GM19043 (cell line): ENCODE results near the gene KLHL10.

Experiments used
- ATAC-seq: cut with Tn5 transposase; IDR thresholded peaks from one replicate; pipeline ENCODE4 v1.9.1; 2021; ENCODE audit warnings: low read depth; ENCODE audit not compliant: unreplicated experiment

Gene KLHL10

DNA sequence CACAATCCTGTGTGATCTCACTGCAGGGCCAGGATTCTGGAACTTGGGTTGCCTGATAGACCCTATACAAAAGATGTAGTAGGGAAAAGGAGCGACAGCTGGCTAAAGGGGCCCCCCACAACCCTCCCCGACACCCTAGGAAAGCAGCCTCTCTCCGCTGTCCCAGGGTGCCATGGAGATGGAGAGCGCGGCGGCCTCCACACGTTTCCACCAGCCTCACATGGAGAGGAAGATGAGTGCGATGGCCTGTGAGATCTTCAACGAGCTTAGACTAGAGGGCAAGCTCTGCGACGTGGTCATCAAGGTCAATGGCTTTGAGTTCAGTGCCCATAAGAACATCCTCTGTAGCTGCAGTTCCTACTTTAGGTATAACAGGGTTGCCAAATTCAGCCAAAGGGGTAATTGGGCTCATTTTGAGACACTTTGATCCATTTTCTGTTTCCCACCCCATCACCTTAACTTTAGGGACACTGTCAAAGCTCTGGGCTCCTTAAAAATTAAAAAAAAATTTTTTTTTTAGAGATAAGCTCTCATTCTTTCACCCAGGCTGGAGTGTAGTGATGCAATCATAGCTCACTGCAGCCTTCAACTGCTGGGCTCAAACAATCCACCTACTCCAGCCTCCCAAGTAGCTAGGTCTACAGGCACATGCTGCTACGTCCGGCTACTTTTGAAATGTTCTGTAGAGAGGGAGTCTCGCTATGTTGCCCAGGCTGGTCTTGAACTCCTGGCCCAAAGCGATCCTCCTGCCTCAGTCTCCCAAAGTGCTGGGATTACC is at the start of gene KLHL10:
Gene KLHL10, plus strand, starts transcription at position 65 of the 778 bp plus-strand sequence. Its CDS starts 108 bp downstream, at position 173.
- ATAC-seq: no peak

DNA sequence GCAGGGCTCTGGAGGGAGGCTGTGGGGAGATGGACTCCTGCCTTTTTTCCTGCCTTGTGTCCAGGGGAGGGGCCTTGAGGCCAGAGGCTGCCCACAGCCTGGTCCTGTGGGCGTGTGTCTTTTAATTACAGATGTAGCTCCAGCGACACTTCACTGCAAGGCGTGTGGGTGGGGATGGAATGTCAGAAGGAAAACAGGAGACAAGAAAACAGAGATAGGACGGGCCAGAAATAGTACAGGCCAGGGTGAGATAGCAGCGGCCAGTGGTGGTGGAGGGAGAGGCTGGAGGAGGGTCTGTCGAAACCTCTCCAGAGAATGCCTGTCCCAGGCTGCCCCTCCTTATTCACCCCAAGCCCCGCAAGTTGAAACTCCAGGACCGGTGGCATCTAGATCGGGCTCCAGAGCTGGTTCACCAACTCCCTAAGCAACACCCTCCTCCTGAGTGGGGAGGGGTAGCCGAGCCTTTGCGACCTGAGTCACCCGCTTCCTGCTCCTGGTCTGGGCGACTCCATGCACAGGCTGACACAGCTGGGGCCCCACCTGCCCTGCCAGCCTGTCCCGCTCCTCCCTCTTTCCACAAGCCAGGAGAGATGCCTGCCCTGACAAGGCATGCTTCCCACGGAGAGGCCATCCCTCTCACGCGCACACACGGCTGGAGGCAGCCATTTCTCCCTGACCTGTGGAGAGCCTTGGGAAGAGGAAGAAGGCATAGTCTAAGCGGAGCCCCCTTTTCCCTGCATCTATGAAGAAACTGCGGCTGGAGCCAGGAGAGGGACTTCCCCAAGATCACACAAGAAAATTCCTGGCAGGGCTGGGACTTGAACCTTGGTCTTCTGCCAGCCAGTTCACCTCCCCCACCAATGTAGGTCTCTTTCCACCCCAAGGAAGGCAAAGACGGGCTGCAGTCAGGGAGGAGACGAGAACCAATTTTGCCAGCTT is 44.5 kb upstream of the KLHL10 start:
- ATAC-seq: no peak

DNA sequence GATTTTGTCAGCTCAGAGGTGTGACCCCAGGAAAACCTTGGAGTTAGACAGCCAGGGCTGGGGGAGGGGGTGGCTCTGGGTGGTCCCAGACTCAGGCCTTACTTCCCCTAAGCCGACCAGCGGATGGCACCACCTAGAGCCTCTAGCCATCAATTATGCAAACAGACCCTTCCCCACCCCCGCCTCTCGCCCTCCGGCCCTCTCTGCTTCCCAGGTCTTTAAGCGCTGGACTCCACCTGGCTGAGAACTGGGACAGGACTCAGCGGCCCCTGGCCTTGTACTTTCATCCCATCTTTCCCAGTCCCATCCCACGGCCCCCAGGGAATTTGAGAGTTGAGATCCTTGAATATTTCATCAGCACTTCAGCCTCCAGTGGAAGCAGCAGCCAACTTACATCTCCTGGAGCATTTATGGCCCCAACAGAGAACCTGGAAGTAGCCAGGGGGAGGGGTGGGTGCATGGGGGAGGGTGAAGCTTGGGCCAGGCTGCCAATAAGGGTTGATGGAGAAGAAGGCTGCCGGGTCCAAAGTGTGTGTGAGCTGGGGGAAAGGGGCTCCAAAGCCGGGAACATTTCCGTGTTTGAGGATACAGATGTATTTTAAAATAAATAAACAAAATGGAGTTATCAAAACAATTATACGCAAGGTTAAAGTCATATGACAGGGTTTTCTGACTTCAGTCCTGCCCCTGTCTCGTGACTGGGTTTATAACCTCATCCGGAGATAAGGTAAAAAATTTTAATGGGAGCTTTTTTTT is 43.7 kb upstream of the KLHL10 start:
- no peak for ATAC-seq

DNA sequence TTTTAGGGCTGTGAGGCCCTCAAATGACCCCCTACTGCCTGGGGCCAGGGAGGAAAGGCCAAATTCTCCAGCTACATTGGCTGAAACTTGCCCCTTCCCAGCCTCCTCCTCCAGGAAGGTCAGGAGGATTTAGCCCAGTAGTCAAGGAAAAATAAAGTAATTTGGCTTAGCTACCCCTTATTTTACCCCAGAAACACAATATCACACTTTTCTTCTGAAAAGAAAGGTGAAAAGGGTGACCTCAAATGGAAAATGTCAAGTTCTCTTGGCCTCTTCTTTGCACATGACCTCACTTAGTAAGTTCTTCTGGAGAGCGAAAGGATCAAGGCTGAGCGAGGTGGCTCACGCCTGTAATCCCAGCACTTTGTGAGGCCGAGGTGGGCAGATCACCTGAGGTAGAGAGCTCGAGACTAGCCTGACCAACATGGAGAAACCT is 43.1 kb upstream of the KLHL10 start:
- no peak for ATAC-seq

DNA sequence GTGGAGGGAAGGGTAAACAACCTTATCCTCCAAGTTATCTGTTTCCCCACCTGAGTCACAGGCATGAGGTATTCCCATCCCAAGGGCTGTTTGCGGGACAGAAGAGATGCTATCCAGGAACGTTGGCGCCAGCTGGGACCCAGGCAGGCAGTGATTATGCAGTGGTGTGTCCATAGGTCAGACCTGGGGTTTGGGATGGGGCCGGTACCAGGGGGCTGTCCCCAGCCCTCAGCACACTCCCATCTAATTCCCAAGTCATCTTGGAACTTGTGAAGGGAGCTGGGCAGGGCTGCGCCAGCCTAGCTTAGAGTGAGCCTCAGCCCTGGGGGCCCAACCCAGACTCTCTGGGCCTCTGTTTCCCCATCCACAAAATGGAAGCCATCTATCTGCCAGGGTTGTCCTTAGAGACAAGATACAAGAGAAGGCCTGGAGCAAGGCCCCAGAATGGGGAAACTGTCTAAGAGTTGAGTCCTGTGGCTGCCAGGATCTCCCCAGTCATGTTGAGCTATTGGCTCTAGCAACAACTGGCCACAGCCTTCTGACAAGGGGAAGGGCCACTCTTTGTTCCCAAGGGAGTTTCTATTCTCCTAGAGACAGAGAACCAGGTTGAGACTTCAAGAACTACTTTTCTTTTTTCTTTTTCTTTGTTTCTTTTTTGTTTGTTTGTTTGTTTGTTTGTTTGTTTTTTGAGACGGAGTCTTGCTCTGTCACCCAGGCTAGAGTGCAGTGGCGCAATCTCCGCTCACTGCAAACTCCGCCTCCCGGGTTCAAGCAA is 41.3 kb upstream of the KLHL10 start:
- no peak for ATAC-seq

DNA sequence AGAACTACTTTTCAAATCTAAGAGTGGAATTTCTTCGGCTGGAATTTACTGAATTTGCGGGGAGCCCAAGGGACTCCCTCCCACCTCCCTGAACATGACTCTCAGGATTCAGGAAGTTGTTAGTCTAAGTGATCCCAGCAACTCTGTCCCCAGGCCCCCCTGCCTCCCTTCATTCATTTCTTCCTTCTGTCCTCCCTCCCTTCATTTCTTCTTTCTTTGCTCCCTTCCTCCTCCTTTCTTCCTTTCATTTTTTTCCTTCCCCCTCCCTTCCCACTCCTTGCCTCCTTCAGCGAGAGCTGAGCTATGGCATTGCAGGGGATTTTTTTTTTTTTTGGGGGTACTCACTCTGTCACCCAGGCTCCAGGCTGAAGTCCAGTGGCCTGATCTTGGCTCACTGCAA is 40.2 kb upstream of the KLHL10 start:
- ATAC-seq: no peak

DNA sequence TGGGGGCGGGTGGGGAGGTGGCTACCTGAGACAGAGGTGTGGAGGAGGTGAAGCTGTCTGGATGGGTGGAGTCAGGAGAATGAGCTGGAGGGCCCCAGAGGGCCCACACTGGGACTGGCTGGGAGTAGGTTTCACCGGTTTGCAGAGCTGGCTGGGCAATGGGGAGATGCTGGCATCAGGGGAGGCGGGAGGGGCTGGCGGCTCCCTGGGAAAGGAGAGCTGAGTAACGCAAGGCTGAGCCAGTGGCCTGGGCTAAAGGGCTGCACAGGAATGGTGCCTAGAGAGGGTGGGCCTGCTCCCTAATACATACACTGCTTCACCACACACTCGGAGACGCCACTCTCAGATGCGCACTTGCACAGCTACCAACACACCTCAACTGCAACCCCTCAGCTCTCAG is 38.3 kb upstream of the KLHL10 start:
- ATAC-seq: no peak

DNA sequence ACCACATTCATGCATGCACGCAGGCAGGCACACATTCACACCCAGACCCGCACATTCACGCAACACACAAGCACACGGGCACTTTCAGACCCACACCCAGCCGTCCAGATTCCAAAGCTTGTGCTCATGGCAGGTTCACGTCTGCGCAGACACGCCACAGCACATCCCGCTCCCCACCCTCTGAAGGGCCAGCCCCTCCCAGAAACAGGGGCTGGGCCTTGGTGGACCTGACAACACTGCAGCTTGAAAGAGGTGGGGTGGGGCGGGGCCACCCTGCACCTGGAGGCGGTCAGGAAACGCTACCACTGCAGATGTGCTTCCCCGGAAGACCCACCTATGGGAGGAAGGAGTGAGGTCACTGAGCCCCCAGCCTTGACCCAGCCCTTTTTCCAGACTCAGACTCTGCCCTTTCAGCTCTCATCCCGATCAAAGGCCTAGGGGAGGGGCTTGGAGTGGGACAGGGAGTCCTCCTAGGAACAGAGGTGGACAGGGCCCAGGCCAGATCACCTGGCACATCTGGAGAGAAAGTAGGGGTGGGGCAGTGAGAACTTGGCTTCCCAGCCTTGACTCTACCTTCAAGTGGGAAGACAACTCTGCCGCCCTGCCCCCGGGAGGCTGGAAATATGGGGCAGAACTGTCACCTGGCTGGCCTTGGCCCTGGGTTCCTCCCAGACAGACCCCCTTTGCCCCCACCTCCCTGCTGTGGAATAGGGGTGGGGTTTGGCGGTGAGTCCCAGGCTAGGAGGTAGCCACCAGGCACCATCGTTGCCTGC is 36.8 kb upstream of the KLHL10 start:
- no peak for ATAC-seq

DNA sequence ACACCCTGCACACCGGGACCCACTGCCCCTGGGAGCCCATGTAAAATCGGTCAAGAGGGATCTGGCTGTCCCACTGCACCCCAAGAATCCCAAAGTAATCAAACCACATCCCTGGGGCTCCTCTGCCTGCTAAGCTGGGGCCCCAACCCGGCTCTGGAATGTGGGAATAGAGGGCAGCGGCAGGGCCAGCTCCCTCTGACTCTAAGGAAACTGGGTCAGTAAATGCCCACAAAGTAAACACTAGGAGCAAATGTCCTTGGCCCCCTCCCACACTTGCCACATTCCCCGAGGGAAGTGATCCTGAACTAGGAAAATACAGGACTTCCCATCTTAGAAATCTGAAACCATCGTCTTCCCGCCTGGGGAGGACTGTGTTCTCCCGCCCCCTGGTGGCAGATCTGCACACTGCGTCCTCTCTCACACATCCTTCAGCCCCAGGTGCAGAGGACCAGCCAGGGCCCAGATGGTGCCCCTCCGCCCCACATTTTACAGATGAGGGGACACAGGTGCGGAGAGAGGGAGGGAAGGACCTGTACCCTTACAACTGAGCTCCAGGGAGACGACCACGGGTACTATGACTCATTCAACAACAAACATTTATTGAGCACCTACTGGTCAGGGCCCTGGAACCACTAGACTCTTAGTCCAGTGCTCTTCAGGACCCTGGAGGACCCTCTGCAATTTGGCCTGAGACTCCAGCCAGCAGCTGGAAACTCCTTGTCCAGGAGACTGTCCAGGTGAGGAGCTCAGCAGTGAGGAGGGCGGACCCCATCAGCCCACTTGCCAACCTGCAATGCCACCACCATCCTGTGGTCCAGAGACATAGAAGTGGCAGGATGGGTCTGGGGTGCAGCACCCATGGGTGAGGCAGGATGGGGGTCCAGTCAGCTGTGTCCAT is 36.0 kb upstream of the KLHL10 start:
- no peak for ATAC-seq

DNA sequence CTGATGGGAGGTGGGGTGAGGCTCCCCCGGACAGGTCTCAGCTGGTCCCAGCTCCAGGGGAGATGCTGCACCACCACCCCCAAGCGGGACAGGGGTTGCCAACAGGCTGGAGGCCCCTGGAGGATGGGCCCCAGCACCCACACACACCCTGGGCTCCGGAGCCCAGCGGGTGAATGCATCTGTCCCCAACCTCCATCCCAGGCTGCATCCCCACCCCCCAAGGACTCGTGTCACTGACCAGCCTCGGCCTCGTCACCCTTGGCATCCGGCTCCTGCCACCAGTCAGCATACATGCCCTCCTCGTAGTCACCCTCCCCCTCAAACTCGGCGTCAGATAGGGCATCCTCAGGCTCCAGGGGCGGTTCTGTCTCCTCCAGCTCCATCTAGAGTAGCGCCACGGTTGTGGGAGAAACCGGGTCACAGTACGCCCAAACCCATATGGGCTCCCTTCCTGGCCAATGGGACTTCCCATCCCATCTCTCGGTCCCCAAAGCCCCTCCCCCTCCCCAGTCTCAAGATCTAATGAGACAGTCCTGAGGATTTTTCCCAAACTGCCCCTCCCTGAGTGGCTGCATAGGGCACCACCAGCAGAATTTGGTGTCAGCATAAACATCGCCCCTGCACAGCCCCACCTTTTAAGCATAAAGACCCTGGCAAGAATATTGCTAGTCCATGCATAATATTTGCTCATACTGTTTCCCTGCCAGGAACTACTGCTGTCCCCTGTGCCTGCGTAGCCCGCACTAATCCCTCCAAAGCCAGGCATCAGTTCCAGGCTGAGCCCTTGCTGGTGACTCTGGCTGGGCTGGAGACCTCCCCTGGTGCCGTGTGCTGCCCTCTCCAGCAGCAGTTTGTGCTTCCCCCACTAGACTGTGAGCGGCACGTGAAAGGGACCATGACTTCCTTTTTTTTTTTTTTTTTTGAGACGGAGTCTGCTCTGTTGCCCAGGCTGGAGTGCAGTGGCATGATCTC is 34.3 kb upstream of the KLHL10 start:
- no peak for ATAC-seq

DNA sequence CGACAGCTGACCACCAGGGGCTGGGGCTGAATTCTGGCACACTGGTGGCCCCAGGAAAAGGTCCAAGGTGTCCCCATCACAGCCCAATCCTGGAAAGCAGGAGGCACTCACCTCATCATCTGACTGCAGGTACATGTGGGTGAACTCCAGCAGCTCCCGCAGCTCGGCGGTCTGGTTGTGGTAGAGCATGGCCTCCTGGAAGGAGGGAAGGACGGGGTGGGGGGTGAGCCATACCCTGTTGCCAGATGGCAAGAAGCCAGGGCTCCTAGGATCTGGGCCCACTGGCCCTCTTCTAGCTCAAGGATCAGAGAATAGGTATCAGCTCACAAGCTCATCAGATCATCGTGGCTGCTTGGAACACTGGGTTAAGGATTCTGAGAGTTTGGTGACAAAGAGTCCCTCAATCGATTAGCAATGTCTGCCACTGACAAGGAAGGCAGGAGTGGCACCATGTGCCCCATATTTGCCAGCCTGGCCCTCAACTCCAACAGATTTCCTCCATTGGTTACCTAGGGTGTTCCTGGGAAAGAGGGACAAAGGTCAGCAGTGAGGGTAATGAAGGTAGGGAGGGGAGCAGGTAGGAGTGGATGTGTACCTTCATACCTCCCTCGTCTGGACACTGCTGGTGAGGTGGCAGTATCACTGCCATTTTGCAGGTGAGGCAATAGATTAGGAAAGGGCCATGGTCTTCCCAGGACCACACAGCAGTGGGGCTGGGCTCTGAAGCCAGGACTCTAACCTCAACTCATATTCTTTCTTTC is 30.8 kb upstream of the KLHL10 start:
- ATAC-seq: no peak

DNA sequence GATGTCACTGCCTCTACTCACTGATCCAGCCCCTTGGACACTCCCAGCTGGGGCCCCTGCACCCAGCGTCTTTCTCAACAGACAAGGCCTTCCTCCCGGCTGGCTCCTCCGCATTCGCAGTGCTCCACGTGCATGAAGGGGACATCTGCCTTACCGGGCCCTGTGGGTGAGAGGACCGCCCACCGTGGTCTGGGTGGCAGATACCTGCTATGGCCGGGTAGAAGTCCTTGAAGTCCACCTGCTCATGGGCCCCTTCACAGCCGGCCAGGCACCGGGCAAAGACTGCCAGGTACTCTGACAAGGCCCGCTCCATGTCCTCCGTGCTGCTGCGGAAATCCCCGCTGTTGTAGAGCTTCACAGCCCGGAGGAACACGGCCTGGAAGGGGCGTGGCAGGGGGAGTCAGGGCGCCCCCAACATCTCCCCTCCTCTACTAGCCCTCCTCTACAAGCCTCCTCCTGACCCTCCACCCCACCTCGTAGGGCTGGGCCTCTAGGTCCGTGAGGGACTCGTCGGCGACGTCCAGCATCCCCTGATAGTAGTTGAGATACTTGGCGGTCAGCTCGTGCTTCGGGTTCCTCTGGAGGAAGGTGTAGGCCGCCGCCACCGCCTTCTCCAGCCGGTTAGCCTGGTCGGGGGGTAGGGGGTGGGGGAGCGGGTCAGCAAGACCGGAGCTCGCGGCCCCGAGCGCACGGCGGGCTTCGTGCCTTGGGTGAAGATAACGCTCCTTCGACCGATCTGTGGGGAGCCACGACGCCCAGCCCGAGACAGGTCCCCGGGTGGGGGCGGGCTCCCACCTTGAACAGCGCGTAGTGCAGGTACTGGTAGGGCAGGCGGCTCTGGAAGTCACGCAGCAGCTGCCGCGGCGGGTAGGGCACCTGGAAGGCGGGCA is 26.7 kb upstream of the KLHL10 start:
- ATAC-seq: no peak

DNA sequence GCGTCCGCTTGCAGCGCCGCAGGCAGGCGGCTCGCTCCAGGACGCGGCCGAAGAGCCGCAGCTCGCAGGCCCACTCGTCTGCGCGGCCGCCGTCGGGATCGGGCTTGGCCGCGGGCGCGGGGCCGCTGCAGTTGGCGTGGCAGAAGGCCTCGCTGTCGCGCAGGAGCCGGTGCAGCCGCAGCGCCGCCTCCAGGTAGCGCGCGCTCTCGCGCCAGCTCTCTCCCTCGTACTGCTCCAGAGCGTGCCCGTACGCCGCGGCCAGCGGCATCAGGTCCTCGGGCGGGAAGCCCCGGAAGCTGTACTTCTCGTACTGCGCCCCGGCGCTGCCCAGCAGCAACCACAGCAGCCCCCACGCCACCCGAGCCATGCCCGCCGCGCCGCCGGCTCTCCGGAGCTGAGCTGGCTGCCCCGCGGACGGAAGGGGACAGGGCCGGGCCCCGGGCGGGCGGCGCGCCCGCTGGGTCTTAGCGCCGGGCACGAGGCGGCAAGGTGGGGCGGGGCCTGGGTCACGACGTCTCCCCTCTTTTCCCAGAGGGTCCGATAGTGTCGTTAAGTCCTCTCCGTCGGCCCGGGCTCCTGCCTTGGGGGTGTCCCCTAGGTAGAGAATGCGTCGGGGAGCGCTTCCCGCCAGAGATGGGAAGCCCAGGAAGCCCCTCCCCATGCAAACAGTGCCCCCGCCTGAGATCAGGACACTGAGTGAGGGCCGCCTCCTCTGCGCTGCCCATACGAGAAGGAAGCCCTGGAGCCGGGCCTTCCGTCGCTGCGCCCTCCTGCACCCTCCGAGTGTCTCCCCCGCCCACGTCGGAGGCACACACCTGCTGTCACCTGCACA is 25.9 kb upstream of the KLHL10 start, which contains the start of gene P3H4:
Gene P3H4, minus strand, starts transcription at position 401 of the 832 bp plus-strand sequence. Its CDS starts 34 bp downstream, at position 367.
- no peak for ATAC-seq

DNA sequence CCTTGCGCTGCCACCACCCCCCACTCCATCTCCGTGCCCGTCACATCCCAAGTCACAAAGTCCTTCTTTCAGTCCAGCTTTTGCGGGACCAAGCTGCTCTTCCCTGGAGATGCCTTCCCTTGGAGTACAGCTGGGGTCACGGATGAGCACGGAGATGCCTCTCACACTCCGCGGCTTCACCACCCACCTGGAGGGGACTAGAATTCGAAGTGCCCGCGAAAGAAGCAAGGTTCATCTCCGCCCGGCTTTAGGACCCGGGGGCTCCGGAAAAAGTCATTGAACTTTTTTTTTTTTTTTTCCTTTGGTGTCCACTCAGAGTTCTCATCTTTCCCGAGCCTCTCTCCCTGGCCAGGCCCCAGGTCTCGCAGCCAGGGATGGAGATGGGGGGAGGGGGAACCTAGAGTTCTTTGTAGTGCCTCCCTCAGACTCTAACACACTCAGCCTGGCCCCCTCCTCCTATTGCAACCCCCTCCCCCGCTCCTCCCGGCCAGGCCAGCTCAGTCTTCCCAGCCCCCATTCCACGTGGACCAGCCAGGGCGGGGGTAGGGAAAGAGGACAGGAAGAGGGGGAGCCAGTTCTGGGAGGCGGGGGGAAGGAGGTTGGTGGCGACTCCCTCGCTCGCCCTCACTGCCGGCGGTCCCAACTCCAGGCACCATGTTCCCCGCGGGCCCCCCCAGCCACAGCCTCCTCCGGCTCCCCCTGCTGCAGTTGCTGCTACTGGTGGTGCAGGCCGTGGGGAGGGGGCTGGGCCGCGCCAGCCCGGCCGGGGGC is 25.1 kb upstream of the KLHL10 start, which contains the start of gene FKBP10:
Gene FKBP10, plus strand, starts transcription at position 624 of the 771 bp plus-strand sequence. Its CDS starts 31 bp downstream, at position 655.
- ATAC-seq: no peak
